ENCODE measurements around the gene CCL23. TPM values are rescaled to one million over a fixed set of nuclear protein-coding genes. Genes with fewer than 3 reads are reported as not detected.
"Not testable (repeated sequence)": the region's sequence is repeated elsewhere in the genome, so short reads cannot be mapped to it uniquely, and the experiment has no call there.

The CCL23 gene
- polyA plus RNA-seq (2014; cell fraction: cytosol; rRNA removed): not detected in 2 replicates
- polyA plus RNA-seq (2014; cell fraction: nucleus; rRNA removed): not detected in 2 replicates

GRCh38 chr17:36017799-36018198, at the start of gene CCL23:
CCL23 (minus strand) TSS chr17:36017972; CDS start chr17:36017897, 75 bp downstream.
- DNase-seq (ENCODE audit: low spot score): no peak

GRCh38 chr17:36066365-36066985, 48.7 kb upstream of the CCL23 start:
- no peak for DNase-seq (ENCODE audit: low spot score)

- DNase-seq (ENCODE audit: low spot score): no peak
Measured at GRCh38 chr17:36063786-36064541, 46.2 kb upstream of the CCL23 start, which contains the start of gene CCL18. CCL18 (plus strand) TSS chr17:36064272; CDS start chr17:36064343, 71 bp downstream.

- no peak for DNase-seq (ENCODE audit: low spot score)
Measured at GRCh38 chr17:36060816-36061215, 43.0 kb upstream of the CCL23 start.

GRCh38 chr17:36059406-36059805, 41.6 kb upstream of the CCL23 start:
- no peak for DNase-seq (ENCODE audit: low spot score)

- no peak for DNase-seq (ENCODE audit: low spot score)
Measured at GRCh38 chr17:36057911-36058310, 40.1 kb upstream of the CCL23 start.

- no peak for DNase-seq (ENCODE audit: low spot score)
Measured at GRCh38 chr17:36055921-36056520, 38.2 kb upstream of the CCL23 start.

GRCh38 chr17:36055171-36055570, 37.4 kb upstream of the CCL23 start:
- no peak for DNase-seq (ENCODE audit: low spot score)

- no peak for DNase-seq (ENCODE audit: low spot score)
Measured at GRCh38 chr17:36049643-36050042, 31.9 kb upstream of the CCL23 start.

- DNase-seq (ENCODE audit: low spot score): no peak
Measured at GRCh38 chr17:36048066-36048465, 30.3 kb upstream of the CCL23 start.

- no peak for DNase-seq (ENCODE audit: low spot score)
Measured at GRCh38 chr17:36036235-36036634, 18.5 kb upstream of the CCL23 start.

GRCh38 chr17:36034127-36034526, 16.4 kb upstream of the CCL23 start:
- DNase-seq (ENCODE audit: low spot score): no peak

- no peak for DNase-seq (ENCODE audit: low spot score)
Measured at GRCh38 chr17:36030956-36031355, 13.2 kb upstream of the CCL23 start.

- no peak for DNase-seq (ENCODE audit: low spot score)
Measured at GRCh38 chr17:36027761-36028160, 10.0 kb upstream of the CCL23 start.

- DNase-seq (ENCODE audit: low spot score): no peak
Measured at GRCh38 chr17:36024106-36024869, 6.5 kb upstream of the CCL23 start.

GRCh38 chr17:36019423-36019822, 1.7 kb upstream of the CCL23 start:
- no peak for DNase-seq (ENCODE audit: low spot score)

- no peak for DNase-seq (ENCODE audit: low spot score)
Measured at GRCh38 chr17:36016555-36016954, 1.2 kb downstream of the CCL23 start.

- DNase-seq (ENCODE audit: low spot score): not testable (repeated sequence)
Measured at GRCh38 chr17:36015895-36016294, 1.9 kb downstream of the CCL23 start.

- no peak for DNase-seq (ENCODE audit: low spot score)
Measured at GRCh38 chr17:36014946-36015345, 2.8 kb downstream of the CCL23 start.

GRCh38 chr17:36011201-36011600, 6.6 kb downstream of the CCL23 start:
- DNase-seq (ENCODE audit: low spot score): no peak

GRCh38 chr17:36008998-36009665, 8.6 kb downstream of the CCL23 start:
- no peak for DNase-seq (ENCODE audit: low spot score)
